DND-41 (cell line): ENCODE data around the gene RPUSD1.

ENCODE experiments used
- ATAC-seq: fragments of 200-7000 bp; cut with Tn5 transposase; 3 replicates; pipeline ENCODE4 v1.9.1; 2021; ENCODE audit warnings: low read depth; ENCODE audit not compliant: insufficient read depth
- DNase-seq: peaks from one replicate; pipeline ENCODE4 v3.0.0-alpha.2; 2020
- H2AFZ ChIP-seq: 2 replicates; pipeline ENCODE4 v1.6.0; 2012; ENCODE audit warnings: low read depth, low read length
- H3K27ac ChIP-seq: 2 replicates; pipeline ENCODE4 v1.5.1; 2012; ENCODE audit warnings: low read length, inconsistent platforms
- H3K27me3 ChIP-seq: fragments of 200-600 bp; sonication (generic); 2 replicates; pipeline ENCODE4 v1.6.0; 2012; ENCODE audit warnings: low read length, mild to moderate bottlenecking, inconsistent platforms; ENCODE audit not compliant: insufficient read depth, poor library complexity
- H3K36me3 ChIP-seq: 2 replicates; pipeline ENCODE4 v1.5.1; 2012; ENCODE audit warnings: low read length, inconsistent platforms; ENCODE audit not compliant: insufficient read depth
- H3K4me1 ChIP-seq: 2 replicates; pipeline ENCODE4 v1.5.1; 2012; ENCODE audit warnings: mild to moderate bottlenecking, low read length; ENCODE audit not compliant: insufficient read depth
- H3K4me2 ChIP-seq: 2 replicates; pipeline ENCODE4 v1.6.0; 2012; ENCODE audit warnings: mild to moderate bottlenecking, moderate library complexity, low read length, inconsistent platforms; ENCODE audit not compliant: insufficient read depth
- H3K4me3 ChIP-seq, 2 experiments: fragments of 200-600 bp in 1 of 2; shearing (Covaris generic) in 1 of 2; 2 replicates each; pipeline ENCODE4 v1.5.1; 2012 to 2016; ENCODE audit warnings: inconsistent platforms in 2 of 2, low read length in 2 of 2, mild to moderate bottlenecking in 2 of 2, low read depth in 1 of 2, moderate library complexity in 1 of 2
- H3K79me2 ChIP-seq: 2 replicates; pipeline ENCODE4 v1.6.0; 2012; ENCODE audit warnings: low read length, inconsistent platforms; ENCODE audit not compliant: insufficient read depth
- H3K9ac ChIP-seq: 2 replicates; pipeline ENCODE4 v1.6.0; 2012; ENCODE audit warnings: low read depth, mild to moderate bottlenecking, inconsistent platforms, low read length, moderate library complexity
- H3K9me3 ChIP-seq: 2 replicates; pipeline ENCODE4 v1.5.1; 2012; ENCODE audit warnings: low read length, moderate library complexity, mild to moderate bottlenecking, inconsistent platforms; ENCODE audit not compliant: insufficient read depth, severe bottlenecking
- H4K20me1 ChIP-seq: 2 replicates; pipeline ENCODE4 v1.6.0; 2012; ENCODE audit warnings: low read length; ENCODE audit not compliant: insufficient read depth
- CTCF ChIP-seq: IDR thresholded peaks from 2 replicates; pipeline ENCODE4 v1.5.1; 2012; ENCODE audit warnings: borderline replicate concordance, low read length, moderate library complexity, mild to moderate bottlenecking; ENCODE audit not compliant: poor library complexity, severe bottlenecking; ENCODE audit errors: extremely low read depth
- EZH2 ChIP-seq: IDR thresholded peaks from 3 replicates; pipeline ENCODE4 v1.6.1; 2012; ENCODE audit warnings: borderline replicate concordance, low read depth, mild to moderate bottlenecking, moderate library complexity, low read length, inconsistent platforms; ENCODE audit not compliant: severe bottlenecking

RPUSD1 gene

DNA sequence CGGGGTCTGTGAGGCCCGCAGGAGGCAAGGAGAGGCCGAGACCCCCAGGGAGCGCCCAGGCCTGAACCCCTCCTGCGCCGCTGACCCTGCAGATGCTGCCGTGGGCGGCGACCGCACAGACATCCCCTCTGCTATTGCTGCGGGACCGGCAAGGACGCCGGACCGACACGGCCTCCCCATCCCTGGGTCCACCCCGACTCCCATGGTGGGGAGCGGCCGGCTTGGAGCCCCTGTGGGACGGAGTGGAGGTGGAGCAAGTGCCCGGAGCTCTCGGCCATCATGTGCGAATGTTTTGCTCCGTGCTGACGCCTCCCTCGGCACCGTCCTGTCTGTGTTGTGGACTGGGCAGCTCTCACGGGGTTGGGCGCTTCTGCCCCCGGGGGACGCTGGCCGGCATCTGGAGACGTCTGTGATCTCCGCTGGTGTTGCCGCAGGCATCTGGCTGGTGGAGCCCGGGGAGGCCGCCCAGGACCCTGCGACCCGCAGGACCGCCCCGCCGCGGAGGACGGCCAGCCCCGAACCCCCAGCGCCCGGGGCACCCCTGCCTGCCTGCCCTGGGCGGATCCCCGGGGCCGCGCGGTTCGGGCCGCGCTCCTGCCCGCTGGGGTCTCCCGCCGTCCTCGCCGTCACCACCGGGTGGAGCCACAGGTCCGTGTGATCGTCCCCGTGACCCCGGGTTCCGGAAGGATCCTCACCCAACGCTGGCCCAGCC is 25.2 kb upstream of the RPUSD1 start:
- Histone ChIP-seq H2AFZ (no peak overlapping the region), H3K27ac (no peak overlapping the region), H3K4me1 (no peaks in the 10 kb centered on the region), H3K27me3 (no peaks in the 10 kb centered on the region), H3K36me3 (no peaks in the 10 kb centered on the region), H3K79me2 (no peaks in the 10 kb centered on the region), H4K20me1 (no peaks in the 10 kb centered on the region), H3K4me2 (no peak overlapping the region), H3K4me3 (no peak overlapping the region), H3K9me3 (no peaks in the 10 kb centered on the region), H3K9ac (no peak overlapping the region)
- no peak for ATAC-seq
- TF ChIP-seq EZH2 (no peak), CTCF (peak; percentile 44)
- no peak for DNase-seq

DNA sequence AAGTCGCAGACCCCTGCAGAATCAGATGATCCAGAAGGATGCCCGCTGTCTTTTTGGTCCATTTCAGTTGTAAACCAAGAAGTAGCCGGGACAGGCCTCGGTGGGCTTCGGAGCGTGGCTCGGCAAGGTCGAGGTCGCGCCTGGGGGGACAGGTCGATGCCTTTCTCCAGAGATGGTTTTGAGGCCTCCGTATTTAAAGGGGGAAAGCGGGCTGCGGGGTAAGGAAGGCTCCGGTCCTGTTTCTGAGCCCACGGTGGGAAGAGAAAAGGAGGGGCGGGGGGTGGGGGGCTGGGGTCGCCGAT is 19.9 kb upstream of the RPUSD1 start:
- TF ChIP-seq EZH2 (no peak), CTCF (no peak)
- H3K4me3 ChIP-seq = no peak overlapping the region
- peaks cover 3% of the 10 kb centered on the region; the same call in 1 of the 2 replicates for H4K20me1 ChIP-seq
- ATAC-seq (no peak), DNase-seq (no peak)
- no peaks in the 10 kb centered on the region for H3K79me2 ChIP-seq
- no peak overlapping the region for H2AFZ ChIP-seq
- H3K4me1 ChIP-seq = no peaks in the 10 kb centered on the region
- H3K27ac ChIP-seq = no peak overlapping the region
- H3K36me3 ChIP-seq = no peaks in the 10 kb centered on the region
- no peak overlapping the region for H3K9ac ChIP-seq
- H3K4me2 ChIP-seq = no peak overlapping the region
- no peaks in the 10 kb centered on the region for H3K27me3 ChIP-seq
- H3K9me3 ChIP-seq = no peaks in the 10 kb centered on the region

DNA sequence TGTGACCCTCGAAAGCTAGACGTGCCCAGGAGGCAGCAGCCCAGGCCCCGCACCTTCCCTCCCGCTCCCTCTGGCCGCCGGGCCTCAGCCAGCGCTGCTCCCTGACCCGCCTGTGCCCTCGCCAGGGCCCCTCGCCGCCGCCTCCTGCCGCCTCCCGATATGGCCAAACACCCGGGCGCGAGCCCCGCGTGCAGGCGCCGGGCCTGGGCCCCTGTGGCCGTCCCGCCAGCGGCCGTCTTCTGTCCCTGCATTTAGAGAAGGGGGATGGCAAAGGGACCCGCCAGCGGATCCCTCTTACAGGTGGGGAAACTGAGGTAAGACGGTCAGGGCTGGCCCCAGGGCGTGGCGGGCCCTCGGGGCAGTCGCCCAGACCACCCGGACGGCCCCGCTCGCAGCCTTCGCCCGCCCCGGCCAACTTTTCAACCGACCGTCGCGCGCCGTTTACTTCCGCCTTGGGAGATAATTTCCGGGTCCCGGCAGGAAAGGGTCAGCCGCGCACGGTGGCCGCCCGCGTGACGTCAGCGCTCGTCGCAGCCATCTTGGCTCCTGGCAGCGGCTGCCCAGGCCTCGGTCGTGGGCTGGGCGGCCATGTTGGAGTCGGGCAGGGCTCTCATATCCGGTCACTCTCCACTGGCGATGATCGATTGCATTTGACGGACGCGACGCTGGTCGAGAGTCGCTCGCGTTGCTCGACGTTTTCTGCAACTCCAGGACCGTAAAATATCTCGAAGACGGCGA is 19.3 kb upstream of the RPUSD1 start:
- Histone ChIP-seq H3K9me3 (no peaks in the 10 kb centered on the region), H3K9ac (no peak overlapping the region), H3K4me1 (no peaks in the 10 kb centered on the region), H3K27ac (no peak overlapping the region), H3K27me3 (no peaks in the 10 kb centered on the region), H3K36me3 (no peaks in the 10 kb centered on the region), H4K20me1 (peaks cover 3% of the 10 kb centered on the region), H2AFZ (no peak overlapping the region), H3K4me3 (no peak overlapping the region), H3K4me2 (no peak overlapping the region), H3K79me2 (no peaks in the 10 kb centered on the region)
- no peak for TF ChIP-seq EZH2
- no peak for TF ChIP-seq CTCF
- DNase-seq (no peak), ATAC-seq (no peak)

DNA sequence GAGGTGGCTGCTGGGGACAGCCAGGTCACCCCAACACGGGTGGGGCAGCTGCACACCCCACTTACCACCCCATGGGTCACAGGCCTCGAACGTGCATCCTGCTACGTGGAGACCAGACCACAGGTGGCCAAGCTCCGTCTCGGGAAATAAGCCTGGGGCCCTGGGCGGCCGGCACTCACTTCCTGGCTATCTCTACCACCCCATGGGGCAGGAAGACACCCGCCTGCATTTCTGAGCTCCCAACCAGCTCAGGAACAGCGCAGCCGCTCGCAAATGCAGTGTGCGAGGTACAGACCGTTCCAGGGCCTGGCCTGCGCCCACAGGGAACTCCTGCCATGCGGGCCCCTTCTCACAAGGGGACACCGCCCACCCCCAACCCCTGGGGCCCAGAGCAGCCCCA is 17.3 kb upstream of the RPUSD1 start:
- Histone ChIP-seq H3K9ac (no peak overlapping the region), H3K4me2 (no peak overlapping the region), H3K79me2 (no peaks in the 10 kb centered on the region), H2AFZ (no peak overlapping the region), H3K27ac (no peak overlapping the region), H3K36me3 (no peaks in the 10 kb centered on the region), H3K27me3 (no peaks in the 10 kb centered on the region), H4K20me1 (peaks cover 13% of the 10 kb centered on the region), H3K9me3 (no peaks in the 10 kb centered on the region), H3K4me3 (no peak overlapping the region), H3K4me1 (no peaks in the 10 kb centered on the region)
- TF ChIP-seq CTCF = no peak
- no peak for TF ChIP-seq EZH2
- ATAC-seq (no peak), DNase-seq (no peak)
